Keratinocyte (primary cell): ENCODE measurements around the gene PGAM2.

ENCODE experiments used
- EZH2 ChIP-seq: IDR thresholded peaks from one replicate; pipeline ENCODE4 v1.6.1; 2012; ENCODE audit warnings: inconsistent platforms, mild to moderate bottlenecking, low read length, moderate library complexity
- TF ChIP-seq, protein P1 (sequence below), 3 experiments: IDR thresholded peaks in 1 of 3; conservative IDR thresholded peaks in 1 of 3; optimal IDR thresholded peaks in 1 of 3; 2 replicates in 2 of 3; 3 replicates in 1 of 3; pipeline versions ENCODE3 to v1.5.1; 2011; ENCODE audit warnings: low read length in 3 of 3, mild to moderate bottlenecking in 3 of 3, moderate library complexity in 2 of 3, control low read depth in 1 of 3, inconsistent platforms in 1 of 3; ENCODE audit not compliant: insufficient read depth in 2 of 3; ENCODE audit errors: extremely low read depth in 1 of 3

DNA sequence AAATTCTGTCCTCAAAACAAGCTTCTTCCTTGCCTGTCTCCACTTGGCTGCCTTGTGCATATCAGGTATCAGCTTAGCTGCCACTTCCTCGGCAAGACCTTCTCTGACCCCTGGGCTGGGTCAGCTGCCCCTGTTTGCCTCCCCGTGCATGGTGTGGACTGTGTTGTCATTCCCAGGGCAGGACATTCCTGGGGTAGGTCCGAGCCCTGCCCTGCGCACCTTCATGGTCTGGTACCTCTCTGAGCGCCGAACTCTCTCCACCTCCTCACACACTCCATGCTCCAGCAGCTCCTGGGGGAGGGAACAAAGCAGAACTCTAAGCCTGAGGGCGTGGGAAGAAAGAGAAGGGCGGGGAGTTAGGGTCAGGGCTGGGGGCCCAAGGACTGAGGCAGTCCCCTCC, 13.2 kb upstream of the PGAM2 start:
- TF ChIP-seq, protein P1, sequence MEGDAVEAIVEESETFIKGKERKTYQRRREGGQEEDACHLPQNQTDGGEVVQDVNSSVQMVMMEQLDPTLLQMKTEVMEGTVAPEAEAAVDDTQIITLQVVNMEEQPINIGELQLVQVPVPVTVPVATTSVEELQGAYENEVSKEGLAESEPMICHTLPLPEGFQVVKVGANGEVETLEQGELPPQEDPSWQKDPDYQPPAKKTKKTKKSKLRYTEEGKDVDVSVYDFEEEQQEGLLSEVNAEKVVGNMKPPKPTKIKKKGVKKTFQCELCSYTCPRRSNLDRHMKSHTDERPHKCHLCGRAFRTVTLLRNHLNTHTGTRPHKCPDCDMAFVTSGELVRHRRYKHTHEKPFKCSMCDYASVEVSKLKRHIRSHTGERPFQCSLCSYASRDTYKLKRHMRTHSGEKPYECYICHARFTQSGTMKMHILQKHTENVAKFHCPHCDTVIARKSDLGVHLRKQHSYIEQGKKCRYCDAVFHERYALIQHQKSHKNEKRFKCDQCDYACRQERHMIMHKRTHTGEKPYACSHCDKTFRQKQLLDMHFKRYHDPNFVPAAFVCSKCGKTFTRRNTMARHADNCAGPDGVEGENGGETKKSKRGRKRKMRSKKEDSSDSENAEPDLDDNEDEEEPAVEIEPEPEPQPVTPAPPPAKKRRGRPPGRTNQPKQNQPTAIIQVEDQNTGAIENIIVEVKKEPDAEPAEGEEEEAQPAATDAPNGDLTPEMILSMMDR (optimal IDR thresholded peaks at IDR 0.05 in 1 of 3, IDR thresholded peaks at IDR 0.05 in 1 of 3, conservative IDR thresholded peaks at IDR 0.05 in 1 of 3; ENCODE audit: extremely low read depth in 1 of 3, insufficient read depth in 2 of 3, low read length in 3 of 3): no peak
- no peak for TF ChIP-seq EZH2
